CD4-positive, alpha-beta T cell (primary cell): ENCODE results near the gene ATP2B2. TPM values are rescaled to one million over a fixed set of nuclear protein-coding genes. Genes with fewer than 3 reads are reported as not detected.

Experiments used
- ATAC-seq: fragments of 200-7000 bp; cut with Tn5 transposase; one replicate; pipeline ENCODE4 v1.10.0; 2022; ENCODE audit warnings: mild to moderate bottlenecking; ENCODE audit not compliant: poor library complexity
- CTCF ChIA-PET: fragments of 350-600 bp; sonication (Branson Sonifier 250); formaldehyde crosslinking; loops from one replicate; lab custom pipeline; 2021; ENCODE audit warnings: antibody characterized with exemption, inconsistent platforms; lab: Charles Lee
- POLR2A ChIA-PET: fragments of 350-600 bp; sonication (Branson Sonifier 250); formaldehyde crosslinking; loops from one replicate; lab custom pipeline; 2021; ENCODE audit warnings: antibody characterized with exemption, inconsistent platforms; lab: Charles Lee
- DNase-seq, 14 experiments: peaks; one replicate each; pipeline ENCODE4 v3.0.0-alpha.2; 2013 to 2020; ENCODE audit warnings: mixed read lengths in 2 of 14
- H3K27ac ChIP-seq, 2 donors: one replicate each; pipeline versions ENCODE4 v1.5.1 to v1.7.0; 2013; ENCODE audit warnings: low read length in 2 of 2, low read depth in 1 of 2, mild to moderate bottlenecking in 1 of 2
- H3K27me3 ChIP-seq, 2 experiments: 1 replicate in 1 of 2; 2 replicates in 1 of 2; pipeline versions ENCODE4 v1.6.1 to v1.7.0; 2013; ENCODE audit warnings: low read length in 2 of 2, control low read depth in 1 of 2, mild to moderate bottlenecking in 1 of 2, moderate library complexity in 1 of 2; ENCODE audit not compliant: insufficient read depth in 2 of 2, control insufficient read depth in 1 of 2
- H3K36me3 ChIP-seq: one replicate; pipeline ENCODE4 v1.6.1; 2013; ENCODE audit warnings: low read length, control low read depth; ENCODE audit not compliant: insufficient read depth
- H3K4me1 ChIP-seq: one replicate; pipeline ENCODE4 v1.6.1; 2013; ENCODE audit warnings: low read length, control low read depth; ENCODE audit not compliant: insufficient read depth
- H3K4me3 ChIP-seq: one replicate; pipeline ENCODE4 v1.5.1; 2013; ENCODE audit warnings: mild to moderate bottlenecking, low read length, moderate library complexity
- H3K9me3 ChIP-seq, 2 experiments: 1 replicate in 1 of 2; 2 replicates in 1 of 2; pipeline versions ENCODE4 v1.6.1 to v1.7.0; 2013; ENCODE audit warnings: low read length in 2 of 2, mild to moderate bottlenecking in 2 of 2, control low read depth in 1 of 2, moderate library complexity in 1 of 2; ENCODE audit not compliant: control insufficient read depth in 1 of 2, insufficient read depth in 1 of 2
- H3K27ac Mint-ChIP-seq: one replicate; pipeline ENCODE4 v1.8.0; 2020; ENCODE audit warnings: mixed read lengths
- H3K27me3 Mint-ChIP-seq: one replicate; pipeline ENCODE4 v1.8.0; 2021; ENCODE audit warnings: mixed read lengths
- H3K36me3 Mint-ChIP-seq: one replicate; pipeline ENCODE4 v1.8.0; 2021; ENCODE audit warnings: low read depth, mixed read lengths
- H3K4me1 Mint-ChIP-seq: one replicate; pipeline ENCODE4 v1.8.0; 2021; ENCODE audit warnings: low read depth, mixed read lengths
- H3K4me3 Mint-ChIP-seq: one replicate; pipeline ENCODE4 v1.8.0; 2020; ENCODE audit warnings: mild to moderate bottlenecking, mixed read lengths
- H3K9me3 Mint-ChIP-seq: one replicate; pipeline ENCODE4 v1.8.0; 2020; ENCODE audit warnings: mixed read lengths
- CTCF ChIP-seq: fragments of 200-600 bp; IDR thresholded peaks from one replicate; pipeline ENCODE4 v1.8.0; 2022; ENCODE audit warnings: antibody characterized with exemption, mild to moderate bottlenecking
- intact Hi-C, 2 experiments: fragments of 100-400 bp; cut with DNase I in 1 of 2; cut with micrococcal nuclease in 1 of 2; formaldehyde crosslinking; loops; one replicate each; pipeline versions ENCODE4 v1.15.1 to v1.9.0; 2023 to 2025; cut with DNase I, micrococcal nuclease
- total RNA-seq, 174 experiments: library from RNA in 2 of 174; stranded (reverse) in 2 of 174; gene quantifications; one replicate each; pipeline ENCODE4 v1.2.3 and lab custom pipeline; 2021 to 2026

The ATP2B2 gene
- total RNA-seq, 2 experiments from 2014 or later = not detected

GRCh38 chr3:10492364-10493201, 12.8 kb downstream of the ATP2B2 start:
- no peak overlapping the region for H3K4me3 Mint-ChIP-seq
- no peak for ATAC-seq

GRCh38 chr3:10489746-10490483, 15.5 kb downstream of the ATP2B2 start:
- no peaks in the 10 kb centered on the region for H3K9me3 ChIP-seq
- no peaks in the 10 kb centered on the region for H3K36me3 ChIP-seq
- DNase-seq (no peak), ATAC-seq (no peak)
- no peak overlapping the region for H3K4me3 Mint-ChIP-seq
- no peak overlapping the region for H3K27ac Mint-ChIP-seq
- no peak overlapping the region for H3K27ac ChIP-seq
- H3K4me1 Mint-ChIP-seq = no peaks in the 10 kb centered on the region
- H3K4me1 ChIP-seq = no peaks in the 10 kb centered on the region
- no peaks in the 10 kb centered on the region for H3K27me3 Mint-ChIP-seq
- no peak for TF ChIP-seq CTCF
- no peaks in the 10 kb centered on the region for H3K9me3 Mint-ChIP-seq
- H3K4me3 ChIP-seq = no peak overlapping the region
- ChIA-PET POLR2A (no interaction called here), CTCF (no interaction called here)
- no peaks in the 10 kb centered on the region for H3K36me3 Mint-ChIP-seq
- intact Hi-C loops = no loop called here
- no peaks in the 10 kb centered on the region for H3K27me3 ChIP-seq

More at GRCh38 chr3:10492364-10493201, 12.8 kb downstream of the ATP2B2 start:
- H3K27ac ChIP-seq = no peak overlapping the region
- DNase-seq = no peak
- H3K4me1 Mint-ChIP-seq = no peaks in the 10 kb centered on the region
- H3K27me3 ChIP-seq = no peaks in the 10 kb centered on the region
- H3K27me3 Mint-ChIP-seq = no peaks in the 10 kb centered on the region
- TF ChIP-seq CTCF = no peak
- POLR2A ChIA-PET = no interaction called here
- H3K4me1 ChIP-seq = no peaks in the 10 kb centered on the region
- no peaks in the 10 kb centered on the region for H3K9me3 Mint-ChIP-seq
- H3K36me3 ChIP-seq = no peaks in the 10 kb centered on the region
- H3K4me3 ChIP-seq = no peak overlapping the region
- H3K36me3 Mint-ChIP-seq = no peaks in the 10 kb centered on the region
- CTCF ChIA-PET = no interaction called here
- intact Hi-C loops = no loop called here
- no peak overlapping the region for H3K27ac Mint-ChIP-seq
- no peaks in the 10 kb centered on the region for H3K9me3 ChIP-seq

- Mint-ChIP-seq H3K4me1 (no peaks in the 10 kb centered on the region), H3K9me3 (no peaks in the 10 kb centered on the region), H3K27me3 (no peaks in the 10 kb centered on the region), H3K4me3 (no peak overlapping the region), H3K27ac (no peak overlapping the region), H3K36me3 (no peaks in the 10 kb centered on the region)
- H3K4me3 ChIP-seq = no peak overlapping the region
- no peaks in the 10 kb centered on the region for H3K36me3 ChIP-seq
- DNase-seq (no peak), ATAC-seq (no peak)
- intact Hi-C loops = no loop called here
- ChIA-PET CTCF (no interaction called here), POLR2A (no interaction called here)
- H3K27me3 ChIP-seq = no peaks in the 10 kb centered on the region
- H3K4me1 ChIP-seq = no peaks in the 10 kb centered on the region
- no peak overlapping the region for H3K27ac ChIP-seq
- TF ChIP-seq CTCF = no peak
- H3K9me3 ChIP-seq = no peaks in the 10 kb centered on the region
Observed at GRCh38 chr3:10487988-10488633, 17.3 kb downstream of the ATP2B2 start.
